Measurements from ENCODE around the gene PRR36.
A peak's percentile ranks its signal among the peaks of the same experiment; 100 is the strongest.

The PRR36 gene

DNA sequence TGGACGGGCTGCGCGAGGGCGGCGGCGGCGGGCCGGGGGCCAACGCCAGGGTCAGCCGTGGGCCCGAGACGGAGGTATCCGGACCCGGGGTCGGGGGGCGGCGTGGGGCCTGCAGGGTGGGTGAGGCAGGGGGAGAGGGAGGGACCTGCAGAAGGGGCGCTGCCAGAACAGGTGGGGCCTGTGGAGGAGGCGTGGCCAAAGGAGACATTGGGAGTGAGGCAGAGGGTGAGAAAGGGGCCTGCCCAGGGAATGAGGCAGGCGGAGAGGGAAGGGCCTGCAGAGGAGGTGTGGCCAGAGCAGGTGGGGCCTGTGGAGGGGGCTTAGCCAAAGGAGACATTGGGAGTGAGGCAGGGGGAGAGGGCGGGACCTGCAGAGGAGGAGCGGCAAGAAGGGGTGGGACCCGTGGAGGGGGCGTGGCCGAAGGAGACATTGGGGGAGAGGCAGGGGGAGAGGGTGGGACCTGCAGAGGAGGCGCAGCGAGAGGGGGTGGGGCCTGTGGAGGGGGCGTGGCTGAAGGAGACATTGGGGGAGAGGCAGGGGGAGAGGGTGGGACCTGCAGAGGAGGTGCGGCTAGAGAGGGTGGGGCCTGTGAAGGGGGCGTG lies 4.2 kb downstream of the PRR36 start:
- DNase-seq (ENCODE audit: low read depth), result peak; percentile 28
- TF ChIP-seq, protein P1, sequence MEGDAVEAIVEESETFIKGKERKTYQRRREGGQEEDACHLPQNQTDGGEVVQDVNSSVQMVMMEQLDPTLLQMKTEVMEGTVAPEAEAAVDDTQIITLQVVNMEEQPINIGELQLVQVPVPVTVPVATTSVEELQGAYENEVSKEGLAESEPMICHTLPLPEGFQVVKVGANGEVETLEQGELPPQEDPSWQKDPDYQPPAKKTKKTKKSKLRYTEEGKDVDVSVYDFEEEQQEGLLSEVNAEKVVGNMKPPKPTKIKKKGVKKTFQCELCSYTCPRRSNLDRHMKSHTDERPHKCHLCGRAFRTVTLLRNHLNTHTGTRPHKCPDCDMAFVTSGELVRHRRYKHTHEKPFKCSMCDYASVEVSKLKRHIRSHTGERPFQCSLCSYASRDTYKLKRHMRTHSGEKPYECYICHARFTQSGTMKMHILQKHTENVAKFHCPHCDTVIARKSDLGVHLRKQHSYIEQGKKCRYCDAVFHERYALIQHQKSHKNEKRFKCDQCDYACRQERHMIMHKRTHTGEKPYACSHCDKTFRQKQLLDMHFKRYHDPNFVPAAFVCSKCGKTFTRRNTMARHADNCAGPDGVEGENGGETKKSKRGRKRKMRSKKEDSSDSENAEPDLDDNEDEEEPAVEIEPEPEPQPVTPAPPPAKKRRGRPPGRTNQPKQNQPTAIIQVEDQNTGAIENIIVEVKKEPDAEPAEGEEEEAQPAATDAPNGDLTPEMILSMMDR (conservative IDR thresholded peaks at IDR 0.05; ENCODE audit: low read depth, low read length), result no peak
- H3K4me3 ChIP-seq (ENCODE audit: low read depth, low read length), result no peak overlapping the region

- peak overlapping the region; percentile 32 for H3K4me3 ChIP-seq (ENCODE audit: low read depth, low read length)
- TF ChIP-seq, protein P1 (conservative IDR thresholded peaks at IDR 0.05; ENCODE audit: low read depth, low read length), result no peak
- DNase-seq (ENCODE audit: low read depth), result peak; percentile 51
Observed at GRCh38 chr19:7869453-7869909, 4.7 kb downstream of the PRR36 start.

GRCh38 chr19:7868671-7869452 lies 5.3 kb downstream of the PRR36 start:
- H3K4me3 ChIP-seq (ENCODE audit: low read depth, low read length), result peak overlapping the region; percentile 32
- TF ChIP-seq, protein P1 (conservative IDR thresholded peaks at IDR 0.05; ENCODE audit: low read depth, low read length), result peak; percentile 49
- peak; percentile 62 for DNase-seq (ENCODE audit: low read depth)

DNA sequence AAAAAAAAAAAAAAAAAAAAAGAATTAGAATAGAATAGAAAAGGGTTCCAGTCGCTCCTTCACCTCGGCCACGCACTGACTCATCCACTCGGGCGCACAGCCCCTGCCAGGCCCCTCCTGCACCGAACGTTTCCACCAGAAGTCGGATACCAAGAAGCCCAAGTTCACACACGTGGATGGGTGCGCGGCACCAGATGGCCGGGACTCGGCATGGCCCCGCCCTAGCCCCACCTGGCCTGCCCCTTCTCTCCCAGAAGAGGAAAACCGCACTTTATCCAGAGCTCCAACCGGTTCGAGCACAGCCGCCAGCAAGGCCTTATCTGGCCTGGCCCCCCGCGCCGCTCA lies 5.9 kb downstream of the PRR36 start:
- DNase-seq (ENCODE audit: low read depth), result no peak
- TF ChIP-seq, protein P1 (conservative IDR thresholded peaks at IDR 0.05; ENCODE audit: low read depth, low read length), result no peak
- no peak overlapping the region for H3K4me3 ChIP-seq (ENCODE audit: low read depth, low read length)

DNA sequence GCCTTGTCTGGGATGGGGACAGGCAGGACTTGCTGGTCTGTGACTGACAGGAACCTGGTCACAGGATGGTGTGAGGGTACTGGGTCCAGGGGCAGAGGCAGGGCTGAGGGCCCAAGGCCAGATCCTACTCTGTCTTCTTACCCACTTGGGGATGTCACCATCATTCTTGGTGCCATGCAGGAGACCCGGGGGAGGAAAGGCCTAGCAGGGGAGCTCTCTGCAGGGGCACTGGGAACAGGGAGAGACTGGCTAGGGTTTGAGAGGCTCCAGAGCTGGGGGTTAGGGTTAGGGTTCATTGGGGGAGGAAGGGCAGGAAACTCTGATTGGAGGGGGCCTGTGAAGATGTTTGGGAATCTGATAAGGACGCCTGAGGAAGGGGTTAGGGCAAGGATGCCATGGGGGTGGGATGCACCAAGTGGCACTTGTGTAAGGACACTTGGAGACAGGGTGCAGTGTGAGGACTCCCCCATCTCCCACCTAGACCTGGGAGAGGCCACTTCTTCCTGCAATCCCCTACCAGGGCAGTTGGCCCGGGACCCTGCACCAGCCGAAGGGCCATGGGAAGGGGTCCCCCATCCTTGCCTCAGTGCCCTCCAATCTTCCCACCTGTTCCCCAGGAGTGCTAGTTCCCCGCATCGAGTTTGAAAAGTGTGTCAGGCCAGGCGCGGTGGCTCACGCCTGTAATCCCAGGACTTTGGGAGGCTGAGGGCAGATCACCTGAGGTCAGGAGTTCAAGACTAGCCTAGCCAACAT lies 6.9 kb downstream of the PRR36 start:
- no peak overlapping the region for H3K4me3 ChIP-seq (ENCODE audit: low read depth, low read length)
- no peak for DNase-seq (ENCODE audit: low read depth)
- TF ChIP-seq, protein P1 (conservative IDR thresholded peaks at IDR 0.05; ENCODE audit: low read depth, low read length), result no peak

GRCh38 chr19:7866399-7867091 lies 7.6 kb downstream of the PRR36 start:
- no peak overlapping the region for H3K4me3 ChIP-seq (ENCODE audit: low read depth, low read length)
- TF ChIP-seq, protein P1 (conservative IDR thresholded peaks at IDR 0.05; ENCODE audit: low read depth, low read length), result no peak
- no peak for DNase-seq (ENCODE audit: low read depth)

Data from choroid plexus epithelial cell (primary cell).